ENCODE results near the gene SLC6A12.

The SLC6A12 gene

DNA sequence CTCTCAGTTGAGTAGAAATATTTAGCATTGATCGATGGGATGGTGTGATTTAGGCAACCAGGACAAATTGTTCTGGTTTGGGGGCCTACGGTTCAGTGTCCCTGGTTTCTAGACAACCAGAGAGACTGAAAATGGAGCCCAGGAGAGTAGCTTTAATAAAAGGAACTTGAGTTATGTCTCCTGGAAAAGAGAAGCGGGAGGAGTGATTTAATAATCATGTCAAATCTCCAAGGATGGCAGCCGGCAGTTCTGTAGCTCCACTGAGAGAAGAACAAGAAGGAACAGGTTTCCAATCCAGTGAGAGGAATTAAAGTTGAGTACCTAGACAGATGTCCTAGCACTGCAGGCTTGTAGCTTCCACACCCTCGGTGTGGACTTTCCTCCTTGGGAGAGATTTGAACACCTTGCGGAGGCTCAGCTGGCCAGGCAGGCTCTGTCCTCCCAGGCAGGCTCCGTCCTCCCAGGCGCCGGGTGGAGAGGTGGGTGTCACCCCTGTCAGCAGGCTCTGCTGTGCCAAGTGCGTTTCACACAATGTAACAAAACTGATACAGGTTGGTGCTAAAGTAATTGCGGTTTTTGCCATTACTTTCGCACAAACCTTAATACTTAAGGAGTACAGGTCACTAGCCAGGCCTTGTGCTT, 45.9 kb downstream of the SLC6A12 start:
- Histone ChIP-seq H3K27me3 (ENCODE audit: insufficient read depth, poor library complexity, severe bottlenecking) (no peaks in the 10 kb centered on the region), H3K9me3 (ENCODE audit: severe bottlenecking) (no peaks in the 10 kb centered on the region), H3K4me3 (ENCODE audit: severe bottlenecking) (no peak overlapping the region), H3K27ac (ENCODE audit: poor library complexity, severe bottlenecking) (no peak overlapping the region), H3K4me1 (ENCODE audit: insufficient read depth, poor library complexity, severe bottlenecking) (no peaks in the 10 kb centered on the region), H3K36me3 (ENCODE audit: low read depth) (no peaks in the 10 kb centered on the region)
- TF ChIP-seq, protein P1, sequence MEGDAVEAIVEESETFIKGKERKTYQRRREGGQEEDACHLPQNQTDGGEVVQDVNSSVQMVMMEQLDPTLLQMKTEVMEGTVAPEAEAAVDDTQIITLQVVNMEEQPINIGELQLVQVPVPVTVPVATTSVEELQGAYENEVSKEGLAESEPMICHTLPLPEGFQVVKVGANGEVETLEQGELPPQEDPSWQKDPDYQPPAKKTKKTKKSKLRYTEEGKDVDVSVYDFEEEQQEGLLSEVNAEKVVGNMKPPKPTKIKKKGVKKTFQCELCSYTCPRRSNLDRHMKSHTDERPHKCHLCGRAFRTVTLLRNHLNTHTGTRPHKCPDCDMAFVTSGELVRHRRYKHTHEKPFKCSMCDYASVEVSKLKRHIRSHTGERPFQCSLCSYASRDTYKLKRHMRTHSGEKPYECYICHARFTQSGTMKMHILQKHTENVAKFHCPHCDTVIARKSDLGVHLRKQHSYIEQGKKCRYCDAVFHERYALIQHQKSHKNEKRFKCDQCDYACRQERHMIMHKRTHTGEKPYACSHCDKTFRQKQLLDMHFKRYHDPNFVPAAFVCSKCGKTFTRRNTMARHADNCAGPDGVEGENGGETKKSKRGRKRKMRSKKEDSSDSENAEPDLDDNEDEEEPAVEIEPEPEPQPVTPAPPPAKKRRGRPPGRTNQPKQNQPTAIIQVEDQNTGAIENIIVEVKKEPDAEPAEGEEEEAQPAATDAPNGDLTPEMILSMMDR (IDR thresholded peaks at IDR 0.05; ENCODE audit: poor library complexity, severe bottlenecking): no peak
- DNase-seq (ENCODE audit: low spot score) (no peak), ATAC-seq (ENCODE audit: low read depth) (no peak)

- Histone ChIP-seq H3K4me3 (ENCODE audit: severe bottlenecking) (no peak overlapping the region), H3K27ac (ENCODE audit: poor library complexity, severe bottlenecking) (no peak overlapping the region), H3K9me3 (ENCODE audit: severe bottlenecking) (no peaks in the 10 kb centered on the region), H3K27me3 (ENCODE audit: insufficient read depth, poor library complexity, severe bottlenecking) (no peaks in the 10 kb centered on the region), H3K36me3 (ENCODE audit: low read depth) (no peaks in the 10 kb centered on the region), H3K4me1 (ENCODE audit: insufficient read depth, poor library complexity, severe bottlenecking) (no peaks in the 10 kb centered on the region)
- ATAC-seq (ENCODE audit: low read depth): no peak
- DNase-seq (ENCODE audit: low spot score): no peak
- TF ChIP-seq, protein P1 (IDR thresholded peaks at IDR 0.05; ENCODE audit: poor library complexity, severe bottlenecking): no peak
Observed at GRCh38 chr12:166425-167075, 47.4 kb downstream of the SLC6A12 start.

- Histone ChIP-seq H3K27me3 (ENCODE audit: insufficient read depth, poor library complexity, severe bottlenecking) (no peaks in the 10 kb centered on the region), H3K9me3 (ENCODE audit: severe bottlenecking) (no peaks in the 10 kb centered on the region), H3K4me3 (ENCODE audit: severe bottlenecking) (no peak overlapping the region), H3K27ac (ENCODE audit: poor library complexity, severe bottlenecking) (no peak overlapping the region), H3K36me3 (ENCODE audit: low read depth) (no peaks in the 10 kb centered on the region), H3K4me1 (ENCODE audit: insufficient read depth, poor library complexity, severe bottlenecking) (no peaks in the 10 kb centered on the region)
- DNase-seq (ENCODE audit: low spot score): no peak
- ATAC-seq (ENCODE audit: low read depth): no peak
- TF ChIP-seq, protein P1 (IDR thresholded peaks at IDR 0.05; ENCODE audit: poor library complexity, severe bottlenecking): no peak
Observed at GRCh38 chr12:165862-166368, 48.0 kb downstream of the SLC6A12 start.

GRCh38 chr12:164207-164606, 49.8 kb downstream of the SLC6A12 start:
- H3K4me1 ChIP-seq (ENCODE audit: insufficient read depth, poor library complexity, severe bottlenecking): no peaks in the 10 kb centered on the region
- no peaks in the 10 kb centered on the region for H3K36me3 ChIP-seq (ENCODE audit: low read depth)
- TF ChIP-seq, protein P1 (IDR thresholded peaks at IDR 0.05; ENCODE audit: poor library complexity, severe bottlenecking): no peak
- no peaks in the 10 kb centered on the region for H3K9me3 ChIP-seq (ENCODE audit: severe bottlenecking)
- ATAC-seq (ENCODE audit: low read depth) (no peak), DNase-seq (ENCODE audit: low spot score) (no peak)
- H3K27ac ChIP-seq (ENCODE audit: poor library complexity, severe bottlenecking): no peak overlapping the region
- H3K4me3 ChIP-seq (ENCODE audit: severe bottlenecking): no peak overlapping the region
- no peaks in the 10 kb centered on the region for H3K27me3 ChIP-seq (ENCODE audit: insufficient read depth, poor library complexity, severe bottlenecking)

All from RWPE2 (cell line).